ENCODE data around the gene MAGEA3. TPM values are rescaled to one million over a fixed set of nuclear protein-coding genes. Genes with fewer than 3 reads are reported as not detected.
"Not testable (repeated sequence)": the region's sequence is repeated elsewhere in the genome, so short reads cannot be mapped to it uniquely, and the experiment has no call there.

The MAGEA3 gene
- total RNA-seq = not detected

- DNase-seq (ENCODE audit: low read depth in 2 of 3, low spot score in 2 of 3) = not testable (repeated sequence)
Measured at GRCh38 chrX:152697952-152698931, at the start of gene MAGEA3. MAGEA3 (plus strand) TSS chrX:152698794; CDS start chrX:152700833, 2,039 bp downstream.

GRCh38 chrX:152652060-152652459 is 46.5 kb upstream of the MAGEA3 start:
- no peak for DNase-seq (ENCODE audit: low read depth in 2 of 3, low spot score in 2 of 3)

- no peak for DNase-seq (ENCODE audit: low read depth in 2 of 3, low spot score in 2 of 3)
Measured at GRCh38 chrX:152652467-152652866, 46.1 kb upstream of the MAGEA3 start.

GRCh38 chrX:152656087-152656486 is 42.5 kb upstream of the MAGEA3 start:
- no peak for DNase-seq (ENCODE audit: low read depth in 2 of 3, low spot score in 2 of 3)

- no peak for DNase-seq (ENCODE audit: low read depth in 2 of 3, low spot score in 2 of 3)
Measured at GRCh38 chrX:152656890-152657289, 41.7 kb upstream of the MAGEA3 start.

- DNase-seq (ENCODE audit: low read depth in 2 of 3, low spot score in 2 of 3) = no peak
Measured at GRCh38 chrX:152658302-152658701, 40.3 kb upstream of the MAGEA3 start.

- no peak for DNase-seq (ENCODE audit: low read depth in 2 of 3, low spot score in 2 of 3)
Measured at GRCh38 chrX:152663086-152663485, 35.5 kb upstream of the MAGEA3 start.

GRCh38 chrX:152674135-152674534 is 24.5 kb upstream of the MAGEA3 start:
- DNase-seq (ENCODE audit: low read depth in 2 of 3, low spot score in 2 of 3) = no peak

GRCh38 chrX:152674652-152675051 is 23.9 kb upstream of the MAGEA3 start:
- DNase-seq (ENCODE audit: low read depth in 2 of 3, low spot score in 2 of 3) = not testable (repeated sequence)

- DNase-seq (ENCODE audit: low read depth in 2 of 3, low spot score in 2 of 3) = not testable (repeated sequence)
Measured at GRCh38 chrX:152681012-152681411, 17.6 kb upstream of the MAGEA3 start.

GRCh38 chrX:152700390-152700789 is 1.8 kb downstream of the MAGEA3 start:
- DNase-seq (ENCODE audit: low read depth in 2 of 3, low spot score in 2 of 3) = not testable (repeated sequence)

- DNase-seq (ENCODE audit: low read depth in 2 of 3, low spot score in 2 of 3) = not testable (repeated sequence)
Measured at GRCh38 chrX:152706500-152706899, 7.9 kb downstream of the MAGEA3 start.

GRCh38 chrX:152709173-152709572 is 10.6 kb downstream of the MAGEA3 start, which contains the start of gene CSAG2:
CSAG2 (minus strand) TSS chrX:152709273; CDS start chrX:152709112, 161 bp downstream.
- not testable (repeated sequence) for DNase-seq (ENCODE audit: low read depth in 2 of 3, low spot score in 2 of 3)

GRCh38 chrX:152713195-152713594 is 14.6 kb downstream of the MAGEA3 start:
- DNase-seq (ENCODE audit: low read depth in 2 of 3, low spot score in 2 of 3) = not testable (repeated sequence)

GRCh38 chrX:152713815-152714787 is 15.5 kb downstream of the MAGEA3 start, which contains the start of gene MAGEA2B:
MAGEA2B (plus strand) TSS chrX:152714628; CDS start chrX:152717107, 2,479 bp downstream.
- DNase-seq (ENCODE audit: low read depth in 2 of 3, low spot score in 2 of 3) = not testable (repeated sequence)

GRCh38 chrX:152725409-152725808 is 26.8 kb downstream of the MAGEA3 start:
- no peak for DNase-seq (ENCODE audit: low read depth in 2 of 3, low spot score in 2 of 3)

- no peak for DNase-seq (ENCODE audit: low read depth in 2 of 3, low spot score in 2 of 3)
Measured at GRCh38 chrX:152733261-152733975, 34.8 kb downstream of the MAGEA3 start, which contains the start of the genes CSAG1 and MAGEA12. CSAG1 (minus strand) TSS chrX:152733721; CDS start chrX:152732460, 1,261 bp downstream. MAGEA12 (plus strand) TSS chrX:152733757; CDS start chrX:152736162, 2,405 bp downstream.

- not testable (repeated sequence) for DNase-seq (ENCODE audit: low read depth in 2 of 3, low spot score in 2 of 3)
Measured at GRCh38 chrX:152734143-152734858, 35.7 kb downstream of the MAGEA3 start.

GRCh38 chrX:152735101-152735500 is 36.5 kb downstream of the MAGEA3 start:
- no peak for DNase-seq (ENCODE audit: low read depth in 2 of 3, low spot score in 2 of 3)

Measured in hematopoietic multipotent progenitor cell (in vitro differentiated cells).